ENCODE results near the gene STK17B. TPM values are rescaled to one million over a fixed set of nuclear protein-coding genes. Genes with fewer than 3 reads are reported as not detected.

The STK17B gene
- total and polyA plus RNA-seq, 9 of the 15 experiments (the other 6 are each of a cell fraction or from before 2014, with no cell fraction given), result 2.3 to 17.7 (median 8.5) TPM

DNA sequence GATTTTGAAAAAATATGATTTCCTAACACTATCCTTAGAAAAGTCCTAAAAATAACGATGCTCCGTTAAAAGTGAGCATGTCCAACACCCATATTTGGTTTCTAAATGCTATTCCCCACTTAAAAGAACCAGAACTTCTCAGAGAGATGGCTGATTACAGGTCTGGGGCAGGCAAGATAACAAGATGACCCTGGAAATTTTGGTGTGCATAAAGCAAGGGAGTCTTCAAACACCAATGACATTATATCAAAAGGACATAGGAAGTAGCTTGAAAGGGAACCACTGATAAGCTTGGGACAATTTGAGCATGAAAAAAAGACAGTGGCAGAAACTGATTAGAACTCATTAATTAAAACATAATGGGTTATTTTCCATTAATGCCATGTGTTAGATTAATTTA lies 17.9 kb downstream of the STK17B start (continued):
- TF ChIP-seq, protein P1, sequence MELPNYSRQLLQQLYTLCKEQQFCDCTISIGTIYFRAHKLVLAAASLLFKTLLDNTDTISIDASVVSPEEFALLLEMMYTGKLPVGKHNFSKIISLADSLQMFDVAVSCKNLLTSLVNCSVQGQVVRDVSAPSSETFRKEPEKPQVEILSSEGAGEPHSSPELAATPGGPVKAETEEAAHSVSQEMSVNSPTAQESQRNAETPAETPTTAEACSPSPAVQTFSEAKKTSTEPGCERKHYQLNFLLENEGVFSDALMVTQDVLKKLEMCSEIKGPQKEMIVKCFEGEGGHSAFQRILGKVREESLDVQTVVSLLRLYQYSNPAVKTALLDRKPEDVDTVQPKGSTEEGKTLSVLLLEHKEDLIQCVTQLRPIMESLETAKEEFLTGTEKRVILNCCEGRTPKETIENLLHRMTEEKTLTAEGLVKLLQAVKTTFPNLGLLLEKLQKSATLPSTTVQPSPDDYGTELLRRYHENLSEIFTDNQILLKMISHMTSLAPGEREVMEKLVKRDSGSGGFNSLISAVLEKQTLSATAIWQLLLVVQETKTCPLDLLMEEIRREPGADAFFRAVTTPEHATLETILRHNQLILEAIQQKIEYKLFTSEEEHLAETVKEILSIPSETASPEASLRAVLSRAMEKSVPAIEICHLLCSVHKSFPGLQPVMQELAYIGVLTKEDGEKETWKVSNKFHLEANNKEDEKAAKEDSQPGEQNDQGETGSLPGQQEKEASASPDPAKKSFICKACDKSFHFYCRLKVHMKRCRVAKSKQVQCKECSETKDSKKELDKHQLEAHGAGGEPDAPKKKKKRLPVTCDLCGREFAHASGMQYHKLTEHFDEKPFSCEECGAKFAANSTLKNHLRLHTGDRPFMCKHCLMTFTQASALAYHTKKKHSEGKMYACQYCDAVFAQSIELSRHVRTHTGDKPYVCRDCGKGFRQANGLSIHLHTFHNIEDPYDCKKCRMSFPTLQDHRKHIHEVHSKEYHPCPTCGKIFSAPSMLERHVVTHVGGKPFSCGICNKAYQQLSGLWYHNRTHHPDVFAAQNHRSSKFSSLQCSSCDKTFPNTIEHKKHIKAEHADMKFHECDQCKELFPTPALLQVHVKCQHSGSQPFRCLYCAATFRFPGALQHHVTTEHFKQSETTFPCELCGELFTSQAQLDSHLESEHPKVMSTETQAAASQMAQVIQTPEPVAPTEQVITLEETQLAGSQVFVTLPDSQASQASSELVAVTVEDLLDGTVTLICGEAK (IDR thresholded peaks at IDR 0.05), result no peak
- TF ChIP-seq, protein P1 (CRISPR knock-in tag; IDR thresholded peaks at IDR 0.05), result no peak
- TF ChIP-seq, protein P2, sequence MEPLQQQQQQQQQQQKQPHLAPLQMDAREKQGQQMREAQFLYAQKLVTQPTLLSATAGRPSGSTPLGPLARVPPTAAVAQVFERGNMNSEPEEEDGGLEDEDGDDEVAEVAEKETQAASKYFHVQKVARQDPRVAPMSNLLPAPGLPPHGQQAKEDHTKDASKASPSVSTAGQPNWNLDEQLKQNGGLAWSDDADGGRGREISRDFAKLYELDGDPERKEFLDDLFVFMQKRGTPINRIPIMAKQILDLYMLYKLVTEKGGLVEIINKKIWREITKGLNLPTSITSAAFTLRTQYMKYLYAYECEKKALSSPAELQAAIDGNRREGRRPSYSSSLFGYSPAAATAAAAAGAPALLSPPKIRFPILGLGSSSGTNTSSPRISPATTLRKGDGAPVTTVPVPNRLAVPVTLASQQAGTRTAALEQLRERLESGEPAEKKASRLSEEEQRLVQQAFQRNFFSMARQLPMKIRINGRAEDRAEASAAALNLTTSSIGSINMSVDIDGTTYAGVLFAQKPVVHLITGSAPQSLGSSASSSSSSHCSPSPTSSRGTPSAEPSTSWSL (CRISPR knock-in tag; IDR thresholded peaks at IDR 0.05; ENCODE audit: borderline replicate concordance), result no peak
- peak; percentile 75 for TF ChIP-seq TAL1 (IDR thresholded peaks at IDR 0.05)
- no peak for TF ChIP-seq ZNF785 (CRISPR knock-in tag; IDR thresholded peaks at IDR 0.05)
- TF ChIP-seq, protein P3, sequence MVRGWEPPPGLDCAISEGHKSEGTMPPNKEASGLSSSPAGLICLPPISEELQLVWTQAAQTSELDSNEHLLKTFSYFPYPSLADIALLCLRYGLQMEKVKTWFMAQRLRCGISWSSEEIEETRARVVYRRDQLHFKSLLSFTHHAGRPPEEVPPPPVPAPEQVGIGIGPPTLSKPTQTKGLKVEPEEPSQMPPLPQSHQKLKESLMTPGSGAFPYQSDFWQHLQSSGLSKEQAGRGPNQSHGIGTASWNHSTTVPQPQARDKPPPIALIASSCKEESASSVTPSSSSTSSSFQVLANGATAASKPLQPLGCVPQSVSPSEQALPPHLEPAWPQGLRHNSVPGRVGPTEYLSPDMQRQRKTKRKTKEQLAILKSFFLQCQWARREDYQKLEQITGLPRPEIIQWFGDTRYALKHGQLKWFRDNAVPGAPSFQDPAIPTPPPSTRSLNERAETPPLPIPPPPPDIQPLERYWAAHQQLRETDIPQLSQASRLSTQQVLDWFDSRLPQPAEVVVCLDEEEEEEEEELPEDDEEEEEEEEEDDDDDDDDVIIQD (CRISPR knock-in tag; IDR thresholded peaks at IDR 0.05), result no peak
- no peak for TF ChIP-seq ZNF583 (CRISPR knock-in tag; IDR thresholded peaks at IDR 0.05)
- TF ChIP-seq, protein P4, sequence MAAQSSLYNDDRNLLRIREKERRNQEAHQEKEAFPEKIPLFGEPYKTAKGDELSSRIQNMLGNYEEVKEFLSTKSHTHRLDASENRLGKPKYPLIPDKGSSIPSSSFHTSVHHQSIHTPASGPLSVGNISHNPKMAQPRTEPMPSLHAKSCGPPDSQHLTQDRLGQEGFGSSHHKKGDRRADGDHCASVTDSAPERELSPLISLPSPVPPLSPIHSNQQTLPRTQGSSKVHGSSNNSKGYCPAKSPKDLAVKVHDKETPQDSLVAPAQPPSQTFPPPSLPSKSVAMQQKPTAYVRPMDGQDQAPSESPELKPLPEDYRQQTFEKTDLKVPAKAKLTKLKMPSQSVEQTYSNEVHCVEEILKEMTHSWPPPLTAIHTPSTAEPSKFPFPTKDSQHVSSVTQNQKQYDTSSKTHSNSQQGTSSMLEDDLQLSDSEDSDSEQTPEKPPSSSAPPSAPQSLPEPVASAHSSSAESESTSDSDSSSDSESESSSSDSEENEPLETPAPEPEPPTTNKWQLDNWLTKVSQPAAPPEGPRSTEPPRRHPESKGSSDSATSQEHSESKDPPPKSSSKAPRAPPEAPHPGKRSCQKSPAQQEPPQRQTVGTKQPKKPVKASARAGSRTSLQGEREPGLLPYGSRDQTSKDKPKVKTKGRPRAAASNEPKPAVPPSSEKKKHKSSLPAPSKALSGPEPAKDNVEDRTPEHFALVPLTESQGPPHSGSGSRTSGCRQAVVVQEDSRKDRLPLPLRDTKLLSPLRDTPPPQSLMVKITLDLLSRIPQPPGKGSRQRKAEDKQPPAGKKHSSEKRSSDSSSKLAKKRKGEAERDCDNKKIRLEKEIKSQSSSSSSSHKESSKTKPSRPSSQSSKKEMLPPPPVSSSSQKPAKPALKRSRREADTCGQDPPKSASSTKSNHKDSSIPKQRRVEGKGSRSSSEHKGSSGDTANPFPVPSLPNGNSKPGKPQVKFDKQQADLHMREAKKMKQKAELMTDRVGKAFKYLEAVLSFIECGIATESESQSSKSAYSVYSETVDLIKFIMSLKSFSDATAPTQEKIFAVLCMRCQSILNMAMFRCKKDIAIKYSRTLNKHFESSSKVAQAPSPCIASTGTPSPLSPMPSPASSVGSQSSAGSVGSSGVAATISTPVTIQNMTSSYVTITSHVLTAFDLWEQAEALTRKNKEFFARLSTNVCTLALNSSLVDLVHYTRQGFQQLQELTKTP (IDR thresholded peaks at IDR 0.05; ENCODE audit: low read depth in 1 of 2, partially characterized antibody in 2 of 2), result no peak
- no peak for TF ChIP-seq ZNF274 (IDR thresholded peaks at IDR 0.05; ENCODE audit: borderline replicate concordance, low read depth, low read length)
- TF ChIP-seq ETV6 (IDR thresholded peaks at IDR 0.05; ENCODE audit: borderline replicate concordance in 1 of 2, low read depth in 2 of 2, low read length in 1 of 2), result no peak
- no peak for TF ChIP-seq ETV6 (CRISPR knock-in tag; IDR thresholded peaks at IDR 0.05; ENCODE audit: borderline replicate concordance)
- no peak for TF ChIP-seq ZKSCAN8 (CRISPR knock-in tag; IDR thresholded peaks at IDR 0.05)
